Measurements from ENCODE around the gene UBTF. TPM values are rescaled to one million over a fixed set of nuclear protein-coding genes. Genes with fewer than 3 reads are reported as not detected.

Gene UBTF
- total RNA-seq, 4 donors from 2014 or later, result 54.8 to 102 (median 71.8) TPM

- H3K4me3 ChIP-seq, result no peak overlapping the region
- no peak for DNase-seq (ENCODE audit: low spot score in 2 of 2)
- H3K36me3 ChIP-seq, result no peaks in the 10 kb centered on the region
- no peaks in the 10 kb centered on the region for H3K4me1 ChIP-seq
- no peak overlapping the region for H3K27ac ChIP-seq
- H3K9me3 ChIP-seq, result no peaks in the 10 kb centered on the region
- WGBS, result 85% methylated on average over 23 of the region's 23 CpGs
- TF ChIP-seq POLR2AphosphoS5 (IDR thresholded peaks at IDR 0.05) (no peak), EP300 (IDR thresholded peaks at IDR 0.05) (no peak), POLR2A (IDR thresholded peaks at IDR 0.05) (no peak)
- TF ChIP-seq, protein P1, sequence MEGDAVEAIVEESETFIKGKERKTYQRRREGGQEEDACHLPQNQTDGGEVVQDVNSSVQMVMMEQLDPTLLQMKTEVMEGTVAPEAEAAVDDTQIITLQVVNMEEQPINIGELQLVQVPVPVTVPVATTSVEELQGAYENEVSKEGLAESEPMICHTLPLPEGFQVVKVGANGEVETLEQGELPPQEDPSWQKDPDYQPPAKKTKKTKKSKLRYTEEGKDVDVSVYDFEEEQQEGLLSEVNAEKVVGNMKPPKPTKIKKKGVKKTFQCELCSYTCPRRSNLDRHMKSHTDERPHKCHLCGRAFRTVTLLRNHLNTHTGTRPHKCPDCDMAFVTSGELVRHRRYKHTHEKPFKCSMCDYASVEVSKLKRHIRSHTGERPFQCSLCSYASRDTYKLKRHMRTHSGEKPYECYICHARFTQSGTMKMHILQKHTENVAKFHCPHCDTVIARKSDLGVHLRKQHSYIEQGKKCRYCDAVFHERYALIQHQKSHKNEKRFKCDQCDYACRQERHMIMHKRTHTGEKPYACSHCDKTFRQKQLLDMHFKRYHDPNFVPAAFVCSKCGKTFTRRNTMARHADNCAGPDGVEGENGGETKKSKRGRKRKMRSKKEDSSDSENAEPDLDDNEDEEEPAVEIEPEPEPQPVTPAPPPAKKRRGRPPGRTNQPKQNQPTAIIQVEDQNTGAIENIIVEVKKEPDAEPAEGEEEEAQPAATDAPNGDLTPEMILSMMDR (IDR thresholded peaks at IDR 0.05), result no peak
- no peaks in the 10 kb centered on the region for H3K27me3 ChIP-seq
Measured at GRCh38 chr17:44257815-44258760, 38.6 kb upstream of the UBTF start.

- Histone ChIP-seq H3K4me1 (no peaks in the 10 kb centered on the region), H3K36me3 (no peaks in the 10 kb centered on the region), H3K4me3 (no peak overlapping the region), H3K27me3 (no peaks in the 10 kb centered on the region), H3K9me3 (no peaks in the 10 kb centered on the region), H3K27ac (no peak overlapping the region)
- 55% methylated on average over 4 of the region's 4 CpGs for WGBS
- TF ChIP-seq EP300 (IDR thresholded peaks at IDR 0.05) (no peak), POLR2AphosphoS5 (IDR thresholded peaks at IDR 0.05) (no peak), POLR2A (IDR thresholded peaks at IDR 0.05) (no peak)
- TF ChIP-seq, protein P1 (IDR thresholded peaks at IDR 0.05), result no peak
- DNase-seq (ENCODE audit: low spot score in 2 of 2), result no peak
Measured at GRCh38 chr17:44256671-44257070, 37.2 kb upstream of the UBTF start.

DNA sequence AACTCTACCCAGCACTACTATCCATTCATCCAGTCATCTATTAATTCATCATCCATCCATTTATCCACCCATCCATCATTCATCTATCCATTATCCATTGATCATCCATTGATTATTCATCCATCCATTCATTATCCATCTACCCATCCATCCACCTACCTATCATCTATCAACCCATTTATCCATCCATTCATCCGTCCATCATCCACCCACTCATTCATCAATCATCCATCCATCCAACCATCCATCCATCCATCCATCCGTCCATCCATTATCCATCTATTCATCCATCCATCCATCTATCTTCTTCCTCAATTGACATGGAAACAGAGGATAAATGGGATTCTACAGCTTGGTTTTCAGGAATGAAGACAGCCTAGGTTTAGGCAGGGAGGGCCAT lies 36.4 kb upstream of the UBTF start:
- 93% methylated on average over 2 of the region's 2 CpGs for WGBS
- DNase-seq (ENCODE audit: low spot score in 2 of 2), result no peak
- H3K27me3 ChIP-seq, result no peaks in the 10 kb centered on the region
- no peak overlapping the region for H3K4me3 ChIP-seq
- H3K4me1 ChIP-seq, result no peaks in the 10 kb centered on the region
- TF ChIP-seq, protein P1 (IDR thresholded peaks at IDR 0.05), result no peak
- no peak for TF ChIP-seq POLR2AphosphoS5 (IDR thresholded peaks at IDR 0.05)
- no peaks in the 10 kb centered on the region for H3K9me3 ChIP-seq
- H3K36me3 ChIP-seq, result no peaks in the 10 kb centered on the region
- no peak overlapping the region for H3K27ac ChIP-seq

DNA sequence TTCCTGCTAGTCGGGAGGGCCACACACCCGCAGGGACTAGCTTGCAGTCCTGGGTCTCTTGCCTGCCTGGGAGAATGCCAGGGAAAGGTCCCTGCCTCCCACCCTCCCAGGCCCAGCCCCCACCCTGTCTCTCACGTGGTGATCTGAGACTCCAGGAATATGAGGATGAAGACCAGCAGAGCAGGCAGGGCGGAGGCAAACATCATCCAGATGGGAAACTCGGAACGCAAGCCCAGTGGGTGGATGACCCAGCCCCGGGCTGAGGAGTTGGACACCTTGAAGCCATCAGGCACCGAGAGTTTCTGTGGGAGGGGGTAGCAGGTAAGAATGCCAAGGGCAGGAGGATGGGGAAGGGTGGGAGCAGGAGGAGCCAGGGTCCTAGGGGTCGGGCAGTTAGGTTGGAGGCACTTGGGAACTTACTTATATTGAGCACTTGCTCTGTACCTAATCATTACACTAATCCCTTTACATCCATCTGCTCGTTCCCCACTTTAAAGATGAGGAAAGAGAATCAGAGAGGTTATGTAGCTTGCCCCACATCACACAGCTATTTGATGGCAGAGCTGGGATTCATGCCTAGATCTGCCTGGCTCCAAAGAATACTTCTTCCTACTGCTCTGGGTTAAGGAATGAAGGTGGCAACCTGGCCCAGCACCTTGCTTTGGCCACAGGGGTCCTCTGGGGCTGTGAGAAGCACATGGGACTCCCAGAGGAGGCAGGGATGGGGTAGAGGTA lies 35.1 kb upstream of the UBTF start:
- H3K27ac ChIP-seq, result no peak overlapping the region
- DNase-seq (ENCODE audit: low spot score in 2 of 2), result no peak
- TF ChIP-seq, protein P1 (IDR thresholded peaks at IDR 0.05), result no peak
- TF ChIP-seq POLR2AphosphoS5 (IDR thresholded peaks at IDR 0.05) (no peak), POLR2A (IDR thresholded peaks at IDR 0.05) (no peak), EP300 (IDR thresholded peaks at IDR 0.05) (no peak)
- H3K27me3 ChIP-seq, result no peaks in the 10 kb centered on the region
- H3K4me1 ChIP-seq, result no peaks in the 10 kb centered on the region
- no peak overlapping the region for H3K4me3 ChIP-seq
- H3K9me3 ChIP-seq, result no peaks in the 10 kb centered on the region
- WGBS, result 48% methylated on average over 10 of the region's 10 CpGs
- H3K36me3 ChIP-seq, result no peaks in the 10 kb centered on the region

- TF ChIP-seq, protein P1 (IDR thresholded peaks at IDR 0.05), result no peak
- no peak for TF ChIP-seq EP300 (IDR thresholded peaks at IDR 0.05)
- no peak for TF ChIP-seq POLR2A (IDR thresholded peaks at IDR 0.05)
- no peak for TF ChIP-seq POLR2AphosphoS5 (IDR thresholded peaks at IDR 0.05)
- 73% methylated on average over 14 of the region's 14 CpGs for WGBS
Measured at GRCh38 chr17:44253006-44253405, 33.5 kb upstream of the UBTF start.

More at GRCh38 chr17:44253006-44253405, 33.5 kb upstream of the UBTF start:
- Histone ChIP-seq H3K36me3 (no peaks in the 10 kb centered on the region), H3K9me3 (no peaks in the 10 kb centered on the region), H3K4me3 (no peak overlapping the region), H3K4me1 (peaks cover under 1% of the 10 kb centered on the region), H3K27ac (no peak overlapping the region), H3K27me3 (no peaks in the 10 kb centered on the region)
- DNase-seq (ENCODE audit: low spot score in 2 of 2), result no peak

Data from suprapubic skin (tissue), 4 donors.